ENCODE data around the gene SLC16A3. TPM values are rescaled to one million over a fixed set of nuclear protein-coding genes. Genes with fewer than 3 reads are reported as not detected.

Gene SLC16A3
- total RNA-seq, 1 donor from 2014 or later = 21.0 TPM

- Mint-ChIP-seq H3K4me1 (no peaks in the 10 kb centered on the region), H3K9me3 (peaks cover 4% of the 10 kb centered on the region), H3K4me3 (no peak overlapping the region), H3K36me3 (peaks cover 64% of the 10 kb centered on the region), H3K27ac (no peak overlapping the region), H3K27me3 (ENCODE audit: insufficient read depth, low read depth) (peaks cover 2% of the 10 kb centered on the region)
- H3K4me2 ChIP-seq = no peak overlapping the region
- H3K27me3 ChIP-seq = no peaks in the 10 kb centered on the region
- H3K4me1 ChIP-seq = no peaks in the 10 kb centered on the region
- no peak overlapping the region for H3K9ac ChIP-seq
- no peak for DNase-seq (ENCODE audit: low spot score)
- peaks cover 76% of the 10 kb centered on the region for H4K20me1 ChIP-seq (ENCODE audit: low read depth)
- peaks cover 21% of the 10 kb centered on the region for H3K36me3 ChIP-seq
- no peaks in the 10 kb centered on the region for H3K9me3 ChIP-seq (ENCODE audit: low read depth)
- TF ChIP-seq CTCF (IDR thresholded peaks at IDR 0.05) = no peak
- no peak for TF ChIP-seq EZH2phosphoT487 (IDR thresholded peaks at IDR 0.05)
- TF ChIP-seq EZH2 (IDR thresholded peaks at IDR 0.05) = no peak
- peaks cover 85% of the 10 kb centered on the region for H3K79me2 ChIP-seq (ENCODE audit: low read depth)
- no peak overlapping the region for H3K4me3 ChIP-seq
- no peak overlapping the region for H3K27ac ChIP-seq
- H3F3A ChIP-seq (ENCODE audit: low read depth) = peaks cover 16% of the 10 kb centered on the region
- no peak overlapping the region for H2AFZ ChIP-seq (replicated peaks)
Observed at GRCh38 chr17:82255402-82255972, 26.6 kb downstream of the SLC16A3 start.

- Histone ChIP-seq H3K4me3 (no peak overlapping the region), H3K27me3 (no peaks in the 10 kb centered on the region), H3K9ac (no peak overlapping the region), H3K36me3 (peaks cover 19% of the 10 kb centered on the region), H3K27ac (no peak overlapping the region), H2AFZ (replicated peaks) (no peak overlapping the region), H3K9me3 (ENCODE audit: low read depth) (no peaks in the 10 kb centered on the region), H3K4me2 (no peak overlapping the region), H3F3A (ENCODE audit: low read depth) (peaks cover 20% of the 10 kb centered on the region), H3K4me1 (no peaks in the 10 kb centered on the region), H4K20me1 (ENCODE audit: low read depth) (peaks cover 76% of the 10 kb centered on the region), H3K79me2 (ENCODE audit: low read depth) (peaks cover 85% of the 10 kb centered on the region)
- H3K36me3 Mint-ChIP-seq = peaks cover 68% of the 10 kb centered on the region
- no peak for DNase-seq (ENCODE audit: low spot score)
- H3K4me3 Mint-ChIP-seq = no peak overlapping the region
- peaks cover 4% of the 10 kb centered on the region for H3K9me3 Mint-ChIP-seq
- no peaks in the 10 kb centered on the region for H3K4me1 Mint-ChIP-seq
- TF ChIP-seq CTCF (IDR thresholded peaks at IDR 0.05) (no peak), EZH2 (IDR thresholded peaks at IDR 0.05) (no peak), EZH2phosphoT487 (IDR thresholded peaks at IDR 0.05) (no peak)
- no peak overlapping the region for H3K27ac Mint-ChIP-seq
- H3K27me3 Mint-ChIP-seq (ENCODE audit: insufficient read depth, low read depth) = peaks cover 2% of the 10 kb centered on the region
Observed at GRCh38 chr17:82256242-82256885, 27.5 kb downstream of the SLC16A3 start.

- no peaks in the 10 kb centered on the region for H3K4me1 ChIP-seq
- H3K9me3 ChIP-seq (ENCODE audit: low read depth) = no peaks in the 10 kb centered on the region
- Mint-ChIP-seq H3K27me3 (ENCODE audit: insufficient read depth, low read depth) (no peaks in the 10 kb centered on the region), H3K4me3 (no peak overlapping the region), H3K9me3 (peaks cover under 1% of the 10 kb centered on the region), H3K27ac (no peak overlapping the region), H3K4me1 (no peaks in the 10 kb centered on the region), H3K36me3 (peaks cover 72% of the 10 kb centered on the region)
- DNase-seq (ENCODE audit: low spot score) = peak; percentile 37
- H4K20me1 ChIP-seq (ENCODE audit: low read depth) = peaks cover 72% of the 10 kb centered on the region
- peaks cover 85% of the 10 kb centered on the region for H3K79me2 ChIP-seq (ENCODE audit: low read depth)
- TF ChIP-seq EZH2 (IDR thresholded peaks at IDR 0.05) (no peak), EZH2phosphoT487 (IDR thresholded peaks at IDR 0.05) (no peak), CTCF (IDR thresholded peaks at IDR 0.05) (no peak)
- no peak overlapping the region for H3K4me2 ChIP-seq
- no peak overlapping the region for H3K9ac ChIP-seq
- H3K36me3 ChIP-seq = peaks cover 25% of the 10 kb centered on the region
- H3K4me3 ChIP-seq = no peak overlapping the region
- H2AFZ ChIP-seq (replicated peaks) = no peak overlapping the region
- H3F3A ChIP-seq (ENCODE audit: low read depth) = peaks cover 19% of the 10 kb centered on the region
- no peaks in the 10 kb centered on the region for H3K27me3 ChIP-seq
- no peak overlapping the region for H3K27ac ChIP-seq
Observed at GRCh38 chr17:82257473-82257872, 28.6 kb downstream of the SLC16A3 start.

Data from neural progenitor cell (in vitro differentiated cells).